Measurements from ENCODE around the gene ZBTB7C.
"Not testable (repeated sequence)": the region's sequence is repeated elsewhere in the genome, so short reads cannot be mapped to it uniquely, and the experiment has no call there.

Gene ZBTB7C

DNA sequence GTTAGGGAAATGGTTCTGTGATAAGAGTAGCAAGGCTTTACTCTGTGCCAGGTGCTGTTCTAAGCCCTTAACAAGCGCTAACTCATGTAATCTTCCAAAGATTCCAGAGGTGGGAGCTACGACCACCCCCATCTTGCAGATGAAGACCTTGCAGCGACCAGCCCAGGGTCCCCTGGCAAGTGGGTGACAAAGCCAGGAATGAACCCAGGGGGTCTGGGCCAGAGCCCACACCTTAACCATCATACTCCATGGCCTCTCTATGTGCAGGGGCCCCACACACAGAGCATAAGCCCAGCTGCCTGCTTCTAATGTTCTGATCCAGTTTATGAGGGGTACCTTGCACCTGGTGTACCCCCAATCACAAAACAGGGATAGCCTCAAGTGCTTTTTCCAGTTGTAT, 105.3 kb downstream of the ZBTB7C start:
- no peak for DNase-seq (ENCODE audit: low read depth in 2 of 3, low spot score in 1 of 3)

DNA sequence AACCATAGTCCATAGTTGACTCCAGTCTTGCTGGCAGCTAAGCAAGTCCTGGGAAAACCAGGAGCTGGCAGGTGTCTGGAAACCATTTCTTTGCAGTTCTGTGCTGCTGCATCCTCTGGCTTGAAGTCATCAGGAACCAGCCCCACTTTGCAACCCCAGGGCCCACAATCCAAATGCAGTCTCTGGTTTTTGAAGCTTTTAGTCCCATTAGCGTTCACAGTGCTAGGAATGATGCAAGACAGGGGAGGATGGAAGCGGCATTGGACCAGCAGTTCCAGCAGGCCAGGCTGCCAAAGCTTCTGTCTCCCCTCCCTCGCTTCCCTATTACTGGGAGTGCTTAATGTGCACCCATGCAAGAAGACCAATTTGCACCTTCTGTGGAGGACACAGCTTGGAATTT, 106.4 kb downstream of the ZBTB7C start:
- DNase-seq (ENCODE audit: low read depth in 2 of 3, low spot score in 1 of 3), result no peak

DNA sequence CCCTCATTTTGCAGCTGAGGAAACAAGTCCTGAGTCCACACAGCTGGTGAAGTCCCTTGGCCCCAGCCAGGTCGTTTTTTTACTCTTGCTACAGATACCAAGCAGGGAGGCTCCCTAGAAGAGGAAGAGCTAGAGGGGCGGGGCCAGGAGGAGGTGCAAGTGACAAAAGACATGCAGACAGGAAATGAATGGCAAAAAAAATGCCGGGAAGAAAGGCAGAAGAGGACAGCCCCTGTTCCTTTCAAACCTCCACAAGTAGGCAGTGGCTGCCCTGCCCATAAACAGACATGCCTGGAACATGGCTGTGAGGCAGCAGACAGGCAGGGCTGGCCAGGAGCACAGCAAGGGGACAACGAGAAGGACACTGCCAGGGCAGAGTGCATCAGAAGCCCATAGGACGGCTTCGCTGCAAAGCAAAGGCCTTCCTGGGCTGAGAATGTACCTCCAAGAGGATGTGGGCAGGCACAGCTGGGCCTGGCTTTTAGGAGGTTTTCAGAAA, 108.7 kb downstream of the ZBTB7C start:
- peak in 2 of 3 donors; percentile 1 to 4 for DNase-seq (ENCODE audit: low read depth in 2 of 3, low spot score in 1 of 3)

DNA sequence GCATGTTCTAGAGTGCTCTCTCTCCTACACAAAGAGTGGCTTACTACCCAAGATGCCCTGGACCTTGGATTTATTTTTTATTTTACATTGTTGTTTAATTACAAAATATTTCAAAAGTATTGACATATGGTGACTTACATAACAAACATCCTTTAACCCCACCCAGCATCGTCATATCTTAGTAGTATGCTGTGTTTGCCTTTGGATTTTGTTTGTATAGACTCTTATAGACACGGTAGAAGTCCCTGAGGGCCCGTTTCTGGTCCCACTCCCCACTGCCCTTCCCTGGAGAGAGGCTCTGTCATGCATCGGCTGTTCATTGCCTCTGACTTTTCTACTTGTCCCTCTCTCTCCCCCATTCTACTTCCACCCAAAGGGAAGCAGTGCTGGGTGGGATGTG, 112.0 kb downstream of the ZBTB7C start:
- DNase-seq (ENCODE audit: low read depth in 2 of 3, low spot score in 1 of 3), result no peak

DNA sequence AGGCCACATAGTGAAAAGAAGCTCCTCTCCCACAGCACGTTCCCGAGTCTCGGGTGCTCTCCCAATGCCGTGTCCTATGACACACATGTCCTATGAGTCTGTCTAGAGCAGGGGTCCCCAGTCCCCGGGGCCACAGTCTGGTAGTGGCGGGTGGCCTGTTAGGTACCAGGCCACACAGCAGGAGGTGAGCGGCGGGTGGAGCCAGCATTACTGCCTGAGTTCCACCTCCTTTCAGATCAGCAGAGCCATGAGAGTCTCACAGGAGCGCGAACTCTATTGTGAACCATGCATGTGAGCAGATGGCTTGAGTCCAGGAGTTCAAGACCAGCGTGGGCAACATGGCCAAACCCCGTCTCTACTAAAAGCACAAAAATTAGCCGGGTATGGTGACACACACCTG, 112.6 kb downstream of the ZBTB7C start:
- DNase-seq (ENCODE audit: low read depth in 2 of 3, low spot score in 1 of 3), result no peak

DNA sequence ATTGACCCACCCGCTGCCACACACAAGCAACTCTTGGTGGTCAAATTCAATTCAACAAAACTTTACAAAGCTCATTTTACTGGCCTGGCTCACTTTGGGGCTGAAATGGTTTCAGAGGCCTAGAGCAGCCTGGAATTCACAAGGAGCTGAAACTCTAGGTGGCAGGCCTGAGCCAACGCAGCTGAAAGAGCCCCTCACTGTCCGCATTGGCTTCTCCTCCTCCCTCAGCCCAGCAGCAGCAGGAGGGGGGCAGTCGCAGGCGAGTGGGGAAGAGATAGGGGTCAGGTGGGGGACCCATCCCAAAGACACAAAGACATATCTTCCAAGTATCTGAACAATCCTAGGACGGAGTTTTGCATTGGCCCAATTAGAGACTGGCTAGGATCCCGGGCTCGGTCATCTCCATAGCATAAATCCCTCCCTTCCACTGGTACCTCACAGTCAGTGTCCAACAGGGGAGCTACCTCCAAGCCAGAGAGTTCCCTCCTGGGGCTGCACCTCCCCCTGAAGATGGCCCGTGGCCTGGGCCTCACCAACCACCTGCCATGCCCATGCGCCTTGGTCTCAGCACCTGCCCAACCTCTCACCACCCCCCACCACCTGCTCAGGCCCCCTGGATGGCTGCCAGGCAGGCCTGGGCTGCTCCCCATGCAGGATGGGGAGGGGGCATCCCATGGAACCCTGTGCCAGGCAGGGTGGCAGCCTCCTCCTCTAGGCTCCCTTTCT, 113.4 kb downstream of the ZBTB7C start:
- DNase-seq (ENCODE audit: low read depth in 2 of 3, low spot score in 1 of 3), result no peak

DNA sequence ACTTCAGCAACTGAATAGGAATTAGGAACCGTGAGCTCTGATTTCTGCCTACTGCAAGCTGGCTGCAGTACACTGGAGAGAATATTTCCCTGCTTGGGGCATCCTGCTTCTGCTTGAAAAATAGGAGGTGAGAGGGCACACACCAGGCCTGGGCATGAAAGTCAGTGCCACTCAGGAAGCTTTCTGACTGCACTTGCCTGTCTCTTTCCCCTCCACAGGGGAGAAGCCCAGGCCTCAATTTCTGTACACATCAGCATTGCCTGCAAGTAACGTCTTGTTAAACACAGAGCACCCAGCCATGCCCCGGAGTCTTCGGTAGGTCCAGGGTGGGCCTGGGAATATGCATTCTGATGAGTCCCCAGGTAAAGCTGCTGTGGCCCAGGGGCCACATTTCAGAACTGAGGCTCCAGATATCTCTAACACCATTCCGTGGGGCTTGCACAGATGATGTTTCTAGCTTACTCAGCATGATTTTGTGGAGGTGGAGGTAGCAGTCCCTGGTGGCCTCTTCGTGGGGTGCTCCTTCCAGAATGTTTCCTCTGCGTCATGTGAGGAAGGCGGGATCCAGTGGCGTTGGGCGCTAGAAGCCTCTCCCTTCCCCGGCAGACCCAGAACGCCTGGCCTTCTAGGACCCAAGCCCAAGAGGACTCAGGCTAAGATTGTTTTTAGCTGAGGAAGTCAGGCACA, 114.1 kb downstream of the ZBTB7C start:
- DNase-seq (ENCODE audit: low read depth in 2 of 3, low spot score in 1 of 3), result no peak

DNA sequence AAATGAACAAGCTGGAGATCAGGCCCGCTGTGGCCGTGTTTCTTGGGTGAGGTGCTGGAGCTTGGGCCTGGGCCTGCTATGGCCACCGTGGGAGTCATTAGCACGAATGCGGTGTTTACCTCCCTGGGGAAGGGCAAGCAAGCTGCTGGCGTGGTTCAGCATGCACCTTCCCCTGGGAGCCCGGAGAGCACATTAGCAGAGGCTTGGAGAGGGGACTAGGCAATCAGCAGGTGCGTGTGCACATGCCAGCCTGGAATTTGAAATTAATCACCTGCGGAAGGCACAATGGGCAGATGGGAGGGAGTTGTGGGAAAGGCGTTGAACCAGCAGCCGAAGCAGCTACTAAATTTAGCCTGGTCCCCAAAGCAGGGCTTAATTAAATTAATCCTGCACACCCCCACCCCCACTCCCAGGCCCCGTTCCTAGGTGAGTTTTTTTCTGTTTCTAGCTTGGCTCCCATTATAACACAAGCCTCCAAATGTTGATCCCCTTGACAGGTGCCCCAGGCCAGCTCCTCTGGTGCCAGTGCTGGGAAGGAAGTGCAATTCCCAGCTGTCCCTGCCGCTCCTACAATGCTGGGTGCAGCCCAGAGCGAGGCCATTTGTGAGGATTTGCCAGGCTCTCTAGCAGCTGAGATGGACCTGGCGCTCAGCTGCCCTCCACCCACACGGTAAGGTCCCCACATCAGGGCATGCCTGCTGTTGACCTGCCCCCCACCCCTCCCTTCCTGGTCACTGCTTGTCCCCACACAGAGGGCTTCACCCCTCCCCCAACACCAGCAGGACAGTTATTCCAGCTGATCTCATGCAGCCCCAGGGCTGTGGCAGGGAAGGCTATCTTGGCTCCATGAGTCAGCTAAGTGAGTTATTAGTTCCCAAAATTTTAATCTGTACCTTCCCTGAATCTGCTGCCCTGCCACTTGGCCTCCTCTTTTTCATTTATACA, 115.0 kb downstream of the ZBTB7C start:
- no peak for DNase-seq (ENCODE audit: low read depth in 2 of 3, low spot score in 1 of 3)

DNA sequence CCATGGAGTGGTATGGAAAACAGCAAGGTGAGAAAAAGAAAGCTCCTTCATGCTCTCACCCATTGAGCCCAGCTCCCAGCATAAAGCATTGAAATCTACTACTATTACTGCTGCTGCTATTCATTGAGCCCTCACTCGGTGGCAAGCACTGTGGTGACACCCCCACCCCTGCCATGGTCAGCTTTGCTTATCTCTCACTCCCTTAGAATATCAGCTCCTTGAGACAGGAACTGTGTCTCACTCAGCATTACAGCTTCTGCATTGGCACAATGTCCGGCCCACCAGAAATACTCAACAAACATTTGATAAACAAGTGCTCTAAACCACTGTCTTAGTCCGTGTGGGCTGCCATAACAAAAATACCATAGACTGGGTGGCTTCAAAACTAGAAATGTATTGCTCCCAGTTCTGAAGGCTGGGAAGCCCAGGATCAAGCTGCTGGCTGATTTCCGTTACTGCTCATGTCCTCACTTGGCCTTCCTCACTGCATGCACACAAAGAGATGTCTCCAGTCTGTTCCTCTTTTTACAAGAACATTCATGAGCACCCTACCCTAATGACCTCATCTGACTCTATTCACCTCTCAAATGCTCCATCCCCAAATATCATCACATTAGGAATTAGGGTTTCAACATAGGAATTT, 116.3 kb downstream of the ZBTB7C start:
- DNase-seq (ENCODE audit: low read depth in 2 of 3, low spot score in 1 of 3), result no peak

DNA sequence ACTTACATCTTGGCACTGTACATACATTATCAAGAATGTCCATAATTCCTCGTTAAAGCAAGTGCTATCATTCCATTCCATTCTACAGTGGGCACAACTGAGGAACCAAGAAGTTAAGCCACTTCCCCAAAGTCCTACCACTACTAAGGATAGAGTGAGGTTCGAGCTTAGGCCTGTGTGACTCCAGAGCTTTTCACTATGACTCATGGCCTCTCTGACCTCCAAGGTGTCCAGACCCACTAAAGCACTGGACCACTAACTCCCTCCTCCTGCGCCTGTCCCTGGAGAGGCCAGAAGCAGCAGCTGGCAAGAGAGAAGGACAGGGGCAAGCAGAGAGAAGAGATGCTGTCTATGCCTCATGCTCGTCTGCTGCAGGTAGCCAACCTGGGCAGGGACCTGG, 117.0 kb downstream of the ZBTB7C start:
- DNase-seq (ENCODE audit: low read depth in 2 of 3, low spot score in 1 of 3), result no peak

DNA sequence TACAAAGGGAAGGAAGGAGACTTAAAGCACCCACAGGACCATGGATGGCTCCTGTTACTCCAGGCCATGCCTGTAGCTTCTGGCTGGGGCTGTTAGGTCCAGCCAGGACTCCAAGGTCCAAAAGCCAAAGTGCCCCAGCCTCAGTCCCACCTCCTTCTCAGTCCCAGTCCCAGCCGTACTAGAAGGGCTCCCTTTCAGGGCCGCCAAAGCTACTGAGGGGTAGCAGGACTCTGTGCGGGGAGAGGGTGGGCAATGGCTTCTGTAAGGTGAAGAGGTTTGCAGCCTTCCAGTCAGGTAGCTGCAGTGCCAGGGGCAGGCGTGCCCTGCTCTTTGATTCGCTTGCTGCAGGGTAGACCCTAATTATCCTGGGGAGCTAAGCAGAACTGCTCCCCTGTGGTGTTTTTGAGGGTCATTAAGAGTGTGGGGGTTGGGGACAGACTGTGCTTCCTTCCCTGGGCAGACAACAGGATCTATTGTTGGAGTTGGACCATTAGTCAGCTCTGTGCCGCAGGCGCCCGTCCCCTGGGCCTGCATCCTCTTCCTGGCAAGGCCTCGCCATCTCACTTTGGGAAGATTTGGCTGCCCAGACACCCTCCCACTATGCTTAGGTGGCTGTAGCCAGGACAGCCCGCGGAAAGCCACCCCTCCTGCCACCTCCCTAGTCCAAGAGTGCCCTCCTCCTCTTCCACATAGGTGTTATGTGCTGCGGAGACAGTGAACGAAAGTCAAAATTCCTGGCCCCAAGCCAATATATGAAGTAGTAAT, 118.8 kb downstream of the ZBTB7C start:
- DNase-seq (ENCODE audit: low read depth in 2 of 3, low spot score in 1 of 3), result no peak

DNA sequence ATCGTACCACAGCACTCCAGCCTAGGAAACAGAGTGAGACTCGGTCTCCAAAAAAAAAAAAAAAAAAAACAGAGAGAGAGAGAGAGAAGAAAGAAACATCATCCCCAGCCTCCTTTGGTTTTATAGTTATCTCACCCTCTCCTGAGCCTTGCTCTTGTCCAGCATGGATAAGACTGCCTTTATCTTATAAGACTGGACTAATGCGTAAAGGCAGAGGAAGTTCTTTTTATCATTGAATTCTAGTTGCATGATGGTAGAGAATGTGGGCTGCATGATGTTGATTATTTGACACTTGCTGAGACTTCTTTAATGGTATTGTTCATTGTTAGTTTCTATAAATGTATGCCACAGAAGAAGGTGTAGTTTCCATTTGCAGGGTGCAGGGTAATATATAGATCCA, 124.4 kb downstream of the ZBTB7C start:
- no peak for DNase-seq (ENCODE audit: low read depth in 2 of 3, low spot score in 1 of 3)

DNA sequence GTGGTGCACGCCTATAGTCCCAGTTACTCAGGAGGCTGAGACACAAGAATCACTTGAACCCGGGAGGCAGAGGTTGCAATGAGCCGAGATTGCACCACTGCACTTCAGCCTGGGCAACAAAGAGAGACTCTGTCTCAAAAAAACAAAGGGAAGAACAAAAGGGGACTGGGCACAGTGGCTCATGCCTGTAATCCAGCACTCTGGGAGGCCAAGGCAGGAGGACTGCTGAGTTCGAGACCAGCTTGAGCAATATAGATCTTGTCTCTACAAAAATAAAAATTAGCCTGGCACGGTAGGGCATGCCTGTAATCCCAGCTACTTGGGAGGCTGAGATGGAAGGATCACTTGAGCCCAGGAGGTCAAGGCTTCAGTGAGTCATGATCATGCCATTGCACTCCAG, 125.2 kb downstream of the ZBTB7C start:
- DNase-seq (ENCODE audit: low read depth in 2 of 3, low spot score in 1 of 3), result not testable (repeated sequence)

DNA sequence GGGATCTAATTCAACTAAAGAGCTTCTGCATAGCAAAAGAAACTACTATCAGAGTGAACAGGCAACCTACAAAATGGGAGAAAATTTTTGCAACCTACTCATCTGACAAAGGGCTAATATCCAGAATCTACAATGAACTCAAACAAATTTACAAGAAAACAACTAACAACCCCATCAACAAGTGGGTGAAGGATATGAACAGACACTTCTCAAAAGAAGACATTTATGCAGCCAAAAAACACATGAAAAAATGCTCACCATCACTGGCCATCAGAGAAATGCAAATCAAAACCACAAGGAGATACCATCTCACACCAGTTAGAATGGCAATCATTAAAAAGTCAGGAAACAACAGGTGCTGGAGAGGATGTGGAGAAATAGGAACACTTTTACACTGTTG, 127.7 kb downstream of the ZBTB7C start:
- DNase-seq (ENCODE audit: low read depth in 2 of 3, low spot score in 1 of 3), result not testable (repeated sequence)

DNA sequence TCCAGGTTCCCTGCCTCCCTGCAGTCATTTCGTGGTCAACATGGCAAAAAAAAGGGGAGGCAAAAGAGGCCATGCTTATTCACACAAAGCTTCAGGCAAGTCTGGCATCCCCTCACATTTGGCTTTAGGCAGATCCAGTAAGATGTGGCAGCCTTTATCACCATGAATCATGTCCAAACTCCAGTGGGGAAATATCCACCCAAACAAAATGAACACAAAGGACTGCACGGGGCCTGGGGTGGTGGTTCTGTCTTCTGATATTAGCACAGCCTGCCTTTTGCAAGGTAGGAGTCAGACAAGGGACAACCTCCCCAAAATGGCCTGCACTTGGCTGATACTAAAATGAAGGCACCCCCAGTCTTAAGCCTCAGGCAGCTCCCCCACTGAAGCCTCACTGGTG, 129.9 kb downstream of the ZBTB7C start:
- DNase-seq (ENCODE audit: low read depth in 2 of 3, low spot score in 1 of 3), result no peak

DNA sequence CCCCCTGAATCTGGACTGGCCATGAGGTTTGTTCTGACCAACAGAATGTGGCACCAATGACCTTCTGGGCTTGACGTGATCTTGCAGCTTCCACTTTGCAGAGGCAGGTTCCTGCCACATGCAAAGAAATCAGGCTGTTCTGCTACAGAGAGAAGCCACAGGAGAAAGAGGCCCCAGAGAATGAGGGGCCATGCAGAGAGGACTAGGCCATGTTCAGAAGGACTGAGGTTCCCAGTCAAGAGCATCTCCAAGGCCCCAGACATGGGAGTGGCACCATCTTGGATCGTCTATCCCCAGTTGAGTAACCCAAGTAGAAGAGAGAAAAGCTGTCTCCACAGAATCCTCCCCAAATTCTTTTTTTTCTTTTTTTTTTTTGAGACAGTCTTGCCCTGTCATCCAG, 131.1 kb downstream of the ZBTB7C start:
- no peak for DNase-seq (ENCODE audit: low read depth in 2 of 3, low spot score in 1 of 3)

DNA sequence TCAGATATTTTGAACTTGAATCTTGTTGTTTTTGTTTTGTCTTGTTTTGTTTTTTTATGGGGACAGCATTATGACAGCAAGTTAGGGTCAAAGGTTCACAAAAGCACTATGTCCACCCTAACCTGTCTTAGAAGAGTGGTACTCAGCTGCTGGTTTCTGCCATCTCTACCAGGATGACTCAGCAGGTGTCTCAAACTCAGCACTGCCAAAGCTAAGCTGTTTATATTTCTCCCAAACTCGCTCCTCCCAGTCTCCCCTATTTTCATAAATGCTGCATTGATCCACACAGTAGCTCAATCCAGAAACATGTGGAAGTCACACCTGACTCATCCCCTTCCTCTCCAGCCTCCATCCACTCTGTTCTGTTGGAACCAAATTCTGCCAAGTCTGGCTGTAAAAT, 134.9 kb downstream of the ZBTB7C start:
- DNase-seq (ENCODE audit: low read depth in 2 of 3, low spot score in 1 of 3), result no peak

DNA sequence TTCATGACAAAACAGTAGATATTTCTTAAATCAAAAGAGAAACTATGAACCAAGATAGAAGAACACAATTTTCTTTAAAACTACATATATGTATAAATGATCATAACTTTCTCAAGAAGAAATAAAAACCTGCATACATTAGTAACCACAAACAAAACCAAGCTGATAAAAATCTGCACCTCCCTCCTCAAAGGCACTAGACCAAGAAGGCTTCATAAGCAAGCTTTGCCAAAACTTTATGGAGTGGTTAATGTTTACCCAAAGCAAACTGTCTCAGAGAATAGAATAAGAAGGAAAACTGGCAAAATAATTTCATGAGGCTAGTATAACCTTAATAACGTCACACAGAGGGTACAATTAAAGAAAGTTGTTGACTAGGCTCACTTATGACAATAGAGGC, 138.3 kb downstream of the ZBTB7C start:
- DNase-seq (ENCODE audit: low read depth in 2 of 3, low spot score in 1 of 3), result no peak

DNA sequence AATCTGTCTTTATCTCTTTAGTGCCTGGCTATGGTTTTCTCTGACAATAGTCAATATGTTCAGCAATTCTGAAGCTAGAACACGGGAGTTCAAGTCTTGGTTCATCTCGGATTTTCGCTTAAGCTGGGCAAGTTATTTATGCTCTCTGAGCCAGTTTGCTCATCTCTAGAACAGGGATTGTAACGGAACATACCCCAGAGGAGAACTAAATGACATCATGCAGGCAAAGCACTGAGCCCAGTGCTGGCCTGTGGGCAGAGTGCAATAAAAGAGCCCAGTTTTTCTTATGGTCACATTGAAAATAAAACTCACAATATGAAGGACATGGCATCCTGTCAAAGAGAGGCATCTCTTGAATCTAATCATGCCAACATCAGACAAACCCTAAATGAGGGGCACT, 143.9 kb downstream of the ZBTB7C start:
- no peak for DNase-seq (ENCODE audit: low read depth in 2 of 3, low spot score in 1 of 3)

All from stimulated activated CD4-positive, alpha-beta T cell treated with anti-CD3 and anti-CD28 coated beads, Interleukin-12 subunit alpha, Interleukin-12 subunit beta, amount 100 ng/mL, for 48 hours (primary cell).